Epithelial cell of proximal tubule (primary cell): ENCODE results near the gene STX11. TPM values are rescaled to one million over a fixed set of nuclear protein-coding genes. Genes with fewer than 3 reads are reported as not detected.

ENCODE experiments used
- DNase-seq: peaks from one replicate; pipeline ENCODE4 v3.0.0-alpha.2; 2011; ENCODE audit warnings: low read depth
- H3K4me3 ChIP-seq: 2 replicates; pipeline ENCODE4 v1.5.1; 2011; ENCODE audit warnings: low read depth, mild to moderate bottlenecking, low read length
- total RNA-seq: library from RNA; depleted of rRNA; stranded (reverse); fragments of >200 nt; gene quantifications from 2 replicates; pipeline ENCODE4 v1.2.3, GENCODE V29; 2015
- TF ChIP-seq, protein P1 (sequence below): conservative IDR thresholded peaks from 2 replicates; pipeline ENCODE4 v1.5.1; 2012; ENCODE audit warnings: low read depth, mild to moderate bottlenecking, low read length

Gene STX11
- total RNA-seq, 1 donor from 2014 or later, result 0.52 TPM

DNA sequence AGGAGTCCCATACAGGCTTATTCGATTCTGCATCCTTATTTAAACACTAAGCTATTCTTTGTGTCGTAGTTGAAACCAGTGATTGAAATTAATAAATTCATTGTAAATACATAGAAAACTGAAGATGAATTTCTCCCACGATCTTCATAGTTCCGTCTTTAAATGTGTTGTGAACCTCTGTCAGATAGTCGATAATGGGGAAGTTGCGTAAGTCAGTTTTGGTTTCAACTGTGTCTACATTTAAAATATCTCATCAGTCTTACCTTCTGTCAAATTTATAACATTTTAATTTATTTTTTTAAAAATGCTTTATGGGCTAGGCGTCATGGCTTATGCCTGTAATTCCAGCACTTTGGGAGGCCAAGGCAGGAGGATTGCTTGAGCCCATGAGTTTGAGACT, 12.7 kb downstream of the STX11 start:
- no peak overlapping the region for H3K4me3 ChIP-seq
- TF ChIP-seq, protein P1, sequence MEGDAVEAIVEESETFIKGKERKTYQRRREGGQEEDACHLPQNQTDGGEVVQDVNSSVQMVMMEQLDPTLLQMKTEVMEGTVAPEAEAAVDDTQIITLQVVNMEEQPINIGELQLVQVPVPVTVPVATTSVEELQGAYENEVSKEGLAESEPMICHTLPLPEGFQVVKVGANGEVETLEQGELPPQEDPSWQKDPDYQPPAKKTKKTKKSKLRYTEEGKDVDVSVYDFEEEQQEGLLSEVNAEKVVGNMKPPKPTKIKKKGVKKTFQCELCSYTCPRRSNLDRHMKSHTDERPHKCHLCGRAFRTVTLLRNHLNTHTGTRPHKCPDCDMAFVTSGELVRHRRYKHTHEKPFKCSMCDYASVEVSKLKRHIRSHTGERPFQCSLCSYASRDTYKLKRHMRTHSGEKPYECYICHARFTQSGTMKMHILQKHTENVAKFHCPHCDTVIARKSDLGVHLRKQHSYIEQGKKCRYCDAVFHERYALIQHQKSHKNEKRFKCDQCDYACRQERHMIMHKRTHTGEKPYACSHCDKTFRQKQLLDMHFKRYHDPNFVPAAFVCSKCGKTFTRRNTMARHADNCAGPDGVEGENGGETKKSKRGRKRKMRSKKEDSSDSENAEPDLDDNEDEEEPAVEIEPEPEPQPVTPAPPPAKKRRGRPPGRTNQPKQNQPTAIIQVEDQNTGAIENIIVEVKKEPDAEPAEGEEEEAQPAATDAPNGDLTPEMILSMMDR, result no peak
- DNase-seq, result no peak

DNA sequence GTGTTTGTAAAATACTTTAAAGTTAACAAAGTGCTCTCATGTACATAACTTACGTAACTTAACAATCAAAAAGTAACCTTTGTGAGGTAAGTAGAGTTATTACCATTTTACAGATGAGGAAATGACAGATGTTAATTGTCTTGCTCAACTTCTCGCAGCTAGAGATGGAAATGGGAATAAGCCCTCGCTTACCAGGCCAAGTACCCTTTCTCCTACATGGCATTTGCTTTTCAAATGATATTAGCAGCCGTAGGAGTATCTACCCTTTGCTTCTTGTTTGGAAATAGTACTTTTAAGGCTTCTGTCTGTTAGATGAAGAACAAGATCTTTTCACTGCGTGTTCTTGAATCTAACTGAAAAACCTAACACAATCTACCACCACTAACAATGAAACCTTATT, 15.5 kb downstream of the STX11 start:
- H3K4me3 ChIP-seq, result no peak overlapping the region
- TF ChIP-seq, protein P1, result no peak
- no peak for DNase-seq

DNA sequence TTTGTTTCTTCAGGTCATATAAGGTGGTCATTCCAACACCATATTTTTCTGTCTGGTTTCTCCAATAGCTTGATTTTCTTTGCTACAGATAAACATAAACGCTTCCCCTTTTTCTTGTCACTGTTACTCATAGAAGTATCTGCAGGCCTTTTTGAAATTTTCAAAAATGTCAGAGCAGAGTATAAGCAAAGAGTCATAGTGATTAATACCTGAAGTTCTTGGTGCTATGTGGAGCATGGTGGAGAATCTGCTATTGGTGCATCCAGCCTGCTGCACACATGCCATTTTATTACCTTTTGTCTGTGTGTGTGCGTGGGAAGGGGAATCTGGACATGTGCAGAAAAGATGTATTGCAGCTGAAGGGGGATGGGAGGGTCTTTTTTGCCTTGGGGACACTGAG, 19.7 kb downstream of the STX11 start:
- TF ChIP-seq, protein P1, result no peak
- no peak overlapping the region for H3K4me3 ChIP-seq
- no peak for DNase-seq

DNA sequence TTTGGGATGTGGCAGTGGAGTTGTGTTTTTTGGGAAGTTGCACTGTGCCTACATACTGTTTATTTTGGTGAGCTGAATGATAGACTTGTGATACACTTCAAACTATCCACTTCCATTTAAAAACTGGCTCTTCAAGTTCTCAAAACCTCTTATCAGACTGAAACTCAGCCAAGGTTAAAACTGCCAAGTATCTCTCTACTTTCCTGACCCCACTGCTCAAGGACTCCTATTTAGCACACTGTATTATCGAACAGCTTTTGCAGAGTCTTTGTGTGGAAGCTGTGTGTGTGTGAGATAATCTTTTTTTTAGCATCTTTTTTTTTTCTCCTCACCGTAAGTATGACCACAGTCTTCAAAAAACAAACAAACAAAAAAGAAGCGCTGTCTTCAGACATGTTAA, 21.1 kb downstream of the STX11 start:
- TF ChIP-seq, protein P1, result no peak
- no peak for DNase-seq
- H3K4me3 ChIP-seq, result no peak overlapping the region

DNA sequence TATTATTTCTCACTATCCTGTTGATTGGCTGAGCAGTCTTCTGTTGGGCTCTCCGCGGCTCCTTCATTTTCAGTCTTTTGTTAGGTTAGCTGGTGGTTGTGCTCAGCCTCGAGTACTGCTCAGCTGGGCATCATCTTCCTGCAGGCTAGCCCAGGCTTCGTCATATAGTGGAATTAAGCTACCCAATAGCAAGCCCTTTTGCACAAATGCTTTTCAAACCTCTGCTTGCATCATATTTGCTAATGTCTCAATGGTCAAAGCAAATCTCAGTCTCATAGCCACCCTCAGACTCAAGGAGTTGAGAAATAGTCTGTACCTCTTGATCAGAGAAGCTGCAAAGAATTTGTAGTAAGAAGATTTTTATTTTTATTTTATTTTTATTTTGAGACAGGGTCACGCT, 23.7 kb downstream of the STX11 start:
- DNase-seq, result no peak
- TF ChIP-seq, protein P1, result no peak
- H3K4me3 ChIP-seq, result no peak overlapping the region

DNA sequence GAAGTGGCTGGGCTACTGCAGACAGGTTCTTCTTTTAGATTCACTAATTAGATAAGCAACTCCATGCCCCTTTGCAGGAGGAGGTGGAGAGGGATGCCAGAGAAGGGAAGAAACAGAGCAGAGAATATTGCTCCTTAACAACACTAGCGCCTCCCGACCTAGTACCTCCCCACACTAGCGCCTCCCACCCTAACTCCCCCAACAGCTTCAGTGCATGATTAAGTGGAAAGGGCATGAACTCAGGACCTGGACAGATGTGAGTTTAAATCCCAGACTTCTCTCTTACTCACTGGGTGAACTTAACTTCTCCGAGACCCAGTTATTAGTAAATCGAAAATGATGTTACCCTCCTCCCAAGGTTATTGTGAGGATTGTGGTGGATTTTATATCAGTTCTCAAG, 25.7 kb downstream of the STX11 start:
- H3K4me3 ChIP-seq, result no peak overlapping the region
- TF ChIP-seq, protein P1, result no peak
- no peak for DNase-seq

DNA sequence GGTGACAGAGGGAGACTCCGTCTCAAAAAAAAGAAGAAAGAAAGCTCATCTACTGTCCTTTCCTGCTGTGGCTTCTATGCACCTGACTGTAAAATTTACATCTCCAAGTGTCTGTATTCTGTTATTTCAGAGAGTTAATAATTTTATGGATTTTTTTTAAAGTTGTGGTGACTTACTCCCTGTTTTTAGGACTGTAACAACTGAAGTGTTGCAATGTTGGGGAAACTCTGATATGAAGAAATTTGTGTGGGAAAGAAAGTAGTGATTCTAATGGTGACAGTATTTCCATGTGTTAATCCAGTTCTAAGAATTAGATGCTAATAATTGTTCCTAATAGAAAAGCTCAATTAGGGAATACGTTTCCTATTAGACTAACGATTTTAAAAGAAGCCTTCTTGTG, 27.4 kb downstream of the STX11 start:
- no peak for DNase-seq
- no peak overlapping the region for H3K4me3 ChIP-seq
- TF ChIP-seq, protein P1, result no peak
